GM19467 (cell line): ENCODE measurements around the gene MON2.
"Not testable (repeated sequence)": the region's sequence is repeated elsewhere in the genome, so short reads cannot be mapped to it uniquely, and the experiment has no call there.

Source experiments
- ATAC-seq: cut with Tn5 transposase; IDR thresholded peaks from one replicate; pipeline ENCODE4 v1.9.1; 2021; ENCODE audit warnings: mild to moderate bottlenecking, moderate library complexity; ENCODE audit not compliant: unreplicated experiment

Gene MON2

DNA sequence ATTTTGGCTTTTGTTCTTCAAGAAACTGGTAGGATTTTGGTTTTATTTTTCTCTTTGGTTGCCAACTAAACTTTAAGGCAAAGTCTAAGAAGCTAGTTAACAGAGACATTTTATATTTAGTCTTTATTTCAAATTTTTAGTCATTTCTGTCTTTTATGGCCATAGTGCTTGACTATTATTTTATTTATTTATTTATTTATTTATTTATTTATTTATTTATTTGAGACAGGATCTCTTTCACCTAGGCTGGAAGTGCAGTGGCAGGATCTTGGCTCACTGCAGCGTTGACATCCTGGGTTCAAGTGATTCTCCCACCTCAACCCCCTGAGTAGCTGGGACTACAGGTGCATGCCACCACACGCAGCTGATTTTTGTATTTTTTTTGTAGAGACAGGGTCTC is 3.1 kb downstream of the MON2 start:
- ATAC-seq: no peak

DNA sequence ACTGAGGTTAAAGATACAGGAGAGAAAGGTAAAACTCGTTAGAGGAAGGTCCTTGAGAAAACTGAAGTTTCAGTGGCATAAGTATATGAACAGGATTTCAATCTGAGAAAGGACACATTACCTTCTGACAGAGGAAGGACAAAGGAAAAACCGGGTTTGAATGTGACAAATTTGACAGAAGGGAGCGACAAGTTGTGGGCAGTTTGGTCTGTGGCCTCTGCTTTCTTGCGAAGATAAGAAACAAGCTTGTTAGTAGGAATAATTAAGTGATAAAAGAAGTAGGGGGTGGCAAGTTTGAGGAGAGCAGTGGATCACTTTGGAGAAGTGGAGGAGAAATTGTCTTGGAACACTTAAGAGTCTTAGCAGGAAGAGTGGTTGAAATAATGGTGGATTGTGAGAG is 5.1 kb downstream of the MON2 start:
- no peak for ATAC-seq

- no peak for ATAC-seq
Observed at GRCh38 chr12:62472472-62472871, 5.8 kb downstream of the MON2 start.

- no peak for ATAC-seq
Observed at GRCh38 chr12:62481843-62482540, 15.4 kb downstream of the MON2 start.

DNA sequence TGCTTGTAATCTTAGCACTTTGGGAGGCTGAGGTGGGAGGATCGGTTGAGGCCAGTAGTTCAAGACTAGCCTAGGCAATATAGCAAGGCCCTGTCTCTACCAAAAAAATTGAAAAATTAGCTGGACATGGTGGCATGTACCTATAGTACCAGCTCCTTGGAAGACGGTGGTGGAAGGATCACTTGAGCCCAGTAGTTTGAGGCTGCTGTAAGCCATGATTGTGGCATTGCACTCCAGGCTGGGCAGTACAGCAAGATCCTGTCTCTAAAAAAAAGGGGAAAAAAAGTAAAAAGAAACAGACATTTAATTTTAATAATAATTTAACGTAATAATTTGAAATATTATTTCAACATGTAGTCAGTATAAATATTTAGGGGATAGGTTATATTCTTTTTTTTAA is 16.1 kb downstream of the MON2 start:
- ATAC-seq: no peak

- no peak for ATAC-seq
Observed at GRCh38 chr12:62484233-62484632, 17.6 kb downstream of the MON2 start.

- no peak for ATAC-seq
Observed at GRCh38 chr12:62505786-62506185, 39.2 kb downstream of the MON2 start.

GRCh38 chr12:62512901-62513300 is 46.3 kb downstream of the MON2 start:
- ATAC-seq: no peak

DNA sequence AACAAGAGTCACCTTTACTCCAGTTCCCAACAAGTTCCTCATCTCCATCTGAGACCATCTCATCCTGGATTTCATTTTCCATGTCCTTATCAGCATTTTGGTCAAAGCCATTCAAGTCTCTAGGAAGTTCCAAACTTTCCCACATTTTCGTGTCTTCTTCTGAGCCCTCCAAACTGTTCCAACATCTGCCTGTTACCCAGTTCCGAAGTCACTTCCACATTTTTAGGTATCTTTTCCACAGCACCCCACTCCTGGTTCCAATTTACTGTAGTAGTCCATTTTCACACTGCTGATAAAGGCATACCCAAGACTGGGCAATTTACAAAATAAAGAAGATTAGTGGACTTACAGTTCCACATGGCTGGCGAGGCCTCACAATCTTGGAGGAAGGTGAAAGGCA is 47.5 kb downstream of the MON2 start:
- ATAC-seq: not testable (repeated sequence)

DNA sequence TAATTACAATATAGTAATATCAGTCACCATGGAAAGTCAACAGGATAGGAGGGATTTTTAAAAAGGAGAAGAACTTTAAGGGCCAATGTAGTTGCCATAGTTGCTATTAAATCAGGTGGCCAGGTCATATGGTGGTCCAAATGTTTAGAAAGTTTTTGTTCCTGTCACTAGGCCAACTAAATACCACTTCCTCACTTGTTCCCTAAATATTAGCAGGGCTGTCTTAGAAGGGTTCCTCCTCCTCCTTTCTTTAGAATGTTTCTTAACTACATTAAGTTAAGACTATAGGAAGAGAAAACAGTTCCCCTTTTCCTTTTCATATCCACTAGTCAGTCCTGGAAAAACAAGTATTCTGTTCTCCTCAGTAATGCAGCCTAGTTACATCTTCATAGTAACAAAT is 50.3 kb downstream of the MON2 start:
- no peak for ATAC-seq

- no peak for ATAC-seq
Observed at GRCh38 chr12:62517887-62518286, 51.3 kb downstream of the MON2 start.

DNA sequence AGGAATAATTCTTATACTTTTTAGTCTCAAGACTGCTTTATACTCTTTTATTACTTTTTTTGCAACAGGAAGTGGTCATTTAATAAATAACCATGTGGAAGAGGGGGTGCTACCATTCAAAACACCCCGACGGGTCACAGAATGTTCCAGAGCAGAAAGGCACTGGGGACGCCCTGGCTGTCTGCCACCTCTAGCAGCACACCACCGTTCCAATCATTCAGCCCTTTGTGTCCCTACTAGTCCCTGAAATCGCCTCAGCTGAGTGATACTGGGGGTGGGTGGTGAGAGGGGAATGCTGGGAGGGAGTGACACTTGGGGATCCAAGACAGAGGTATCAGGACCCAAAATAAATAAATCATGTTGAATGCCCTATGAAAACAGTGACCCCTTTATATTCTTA is 52.4 kb downstream of the MON2 start:
- ATAC-seq: no peak

- no peak for ATAC-seq
Observed at GRCh38 chr12:62520361-62520760, 53.7 kb downstream of the MON2 start.

DNA sequence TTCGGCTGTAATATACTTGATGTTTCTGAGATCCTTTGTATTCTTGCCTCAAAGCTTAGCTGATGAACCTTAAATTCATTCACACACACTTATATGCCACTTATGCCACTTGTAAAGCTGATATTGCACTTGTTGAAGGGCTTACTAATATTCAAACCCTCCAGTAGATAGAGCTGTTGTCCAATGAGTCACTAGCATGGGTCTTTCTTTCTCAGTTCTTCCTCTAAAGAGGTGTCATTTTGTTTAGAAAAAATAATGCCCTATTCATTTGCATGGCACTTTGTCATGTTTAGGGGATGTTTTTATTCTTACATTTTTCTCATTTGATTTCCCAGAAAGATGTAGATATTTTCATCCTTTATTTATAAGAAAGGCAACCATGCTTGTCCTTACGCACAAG is 56.4 kb downstream of the MON2 start:
- ATAC-seq: peak; percentile 47

GRCh38 chr12:62523619-62524018 is 57.0 kb downstream of the MON2 start:
- no peak for ATAC-seq

DNA sequence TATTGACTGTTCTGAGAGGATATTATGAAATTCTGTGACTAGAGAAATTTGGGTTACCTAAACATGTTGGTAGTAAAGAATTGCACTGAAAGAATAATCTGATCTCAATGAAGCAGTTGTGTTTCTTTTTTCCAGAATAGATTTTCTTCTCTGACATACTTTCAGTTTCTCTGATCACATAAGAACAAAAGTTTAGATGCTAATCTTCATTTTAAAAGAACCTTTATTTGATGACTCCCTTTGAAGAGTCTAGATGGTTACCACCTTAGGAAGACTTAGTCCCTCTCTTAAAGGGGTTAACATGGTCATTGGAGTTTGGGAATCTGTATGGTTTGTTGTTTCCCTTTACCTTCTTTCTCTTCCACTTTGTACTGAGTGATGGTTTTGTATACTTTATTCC is 58.6 kb downstream of the MON2 start:
- ATAC-seq: no peak

- no peak for ATAC-seq
Observed at GRCh38 chr12:62530596-62530995, 64.0 kb downstream of the MON2 start.

DNA sequence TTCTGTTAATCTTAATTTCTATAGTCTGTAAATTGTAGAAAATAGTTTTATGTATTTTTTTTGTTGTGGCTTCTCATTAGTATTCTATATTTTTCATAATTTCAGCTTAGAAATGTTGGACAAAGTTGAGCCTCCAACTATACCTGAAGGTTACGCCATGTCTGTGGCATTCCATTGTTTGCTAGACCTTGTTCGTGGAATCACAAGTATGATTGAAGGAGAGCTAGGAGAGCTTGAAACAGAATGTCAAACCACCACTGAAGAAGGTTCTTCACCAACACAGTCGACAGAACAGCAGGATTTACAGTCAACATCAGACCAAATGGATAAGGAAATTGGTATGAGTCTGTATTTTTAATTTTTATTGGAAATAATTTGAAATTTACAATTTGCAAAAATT is 65.7 kb downstream of the MON2 start:
- no peak for ATAC-seq

- no peak for ATAC-seq
Observed at GRCh38 chr12:62533087-62533754, 66.6 kb downstream of the MON2 start.

DNA sequence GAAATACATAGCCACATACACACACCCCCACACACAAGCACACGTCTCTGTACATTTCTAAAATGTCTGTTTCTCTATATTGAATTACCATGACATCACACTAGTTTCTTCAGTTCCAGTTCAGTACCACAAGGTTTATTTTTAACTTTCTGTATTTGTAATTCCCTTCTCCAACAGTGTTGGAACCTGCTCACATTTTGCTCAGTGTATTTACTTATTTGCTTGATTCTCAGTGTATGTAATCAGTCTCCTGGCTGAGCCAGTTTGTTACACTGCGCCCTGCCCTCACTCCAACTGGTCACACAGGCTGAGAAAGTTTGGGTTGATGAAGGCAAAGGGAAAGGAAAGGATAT is 67.1 kb downstream of the MON2 start:
- no peak for ATAC-seq

DNA sequence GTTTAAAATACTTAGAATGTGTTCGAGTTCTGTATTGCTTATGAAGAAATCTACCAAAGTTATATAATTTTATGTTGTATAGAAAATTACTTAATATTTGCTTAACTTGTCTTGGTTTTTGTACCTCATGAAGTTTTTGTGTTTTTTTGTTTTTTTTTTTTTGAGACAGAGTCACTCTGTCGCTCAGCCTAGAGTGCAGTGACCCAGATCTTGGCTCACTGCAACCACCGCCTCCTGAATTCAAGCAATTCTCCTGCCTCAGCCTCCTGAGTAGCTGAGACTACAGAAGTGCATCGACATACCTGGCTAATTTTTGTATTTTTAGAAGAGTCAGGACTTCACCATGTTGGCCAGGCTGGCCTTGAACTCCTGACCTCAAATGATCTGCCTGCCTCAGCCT is 69.9 kb downstream of the MON2 start:
- ATAC-seq: no peak

DNA sequence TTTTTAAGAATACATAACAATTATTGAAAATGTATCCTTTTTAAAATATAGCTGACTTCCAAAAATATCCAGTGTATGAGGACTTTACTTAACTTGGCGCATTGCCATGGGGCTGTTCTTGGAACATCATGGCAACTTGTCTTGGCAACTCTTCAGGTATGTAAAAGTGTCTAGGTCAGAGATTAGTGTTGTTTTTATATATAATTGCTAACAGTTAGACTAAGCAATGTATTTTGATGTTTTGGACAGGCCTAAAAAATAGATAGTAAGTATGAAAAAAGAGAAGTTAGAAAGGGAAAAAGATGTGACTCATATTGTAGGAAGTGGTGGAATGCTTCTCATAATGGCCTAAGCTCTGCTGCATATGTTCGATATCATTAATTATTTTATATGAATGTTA is 70.9 kb downstream of the MON2 start:
- ATAC-seq: no peak

DNA sequence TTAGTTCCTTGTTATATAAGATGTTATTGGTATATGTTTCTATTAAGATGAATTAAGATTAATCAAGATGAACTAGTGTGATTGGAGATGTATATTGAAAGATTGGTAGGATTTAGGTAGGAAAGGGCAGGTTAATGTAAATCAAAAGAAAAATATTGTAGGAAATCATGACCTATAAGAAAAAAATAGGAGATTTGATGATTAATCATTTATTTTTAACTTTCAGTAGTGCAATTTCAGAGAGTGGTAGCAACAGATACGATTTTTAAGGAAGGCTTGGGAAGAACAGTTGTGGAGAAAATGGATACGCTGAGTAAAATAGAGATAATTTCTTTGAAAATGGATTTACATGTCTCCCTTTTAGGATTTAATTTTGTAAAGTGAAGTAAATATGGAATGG is 73.7 kb downstream of the MON2 start:
- no peak for ATAC-seq
